Endothelial cell of umbilical vein (primary cell): ENCODE measurements around the gene ZFAND2B. TPM values are rescaled to one million over a fixed set of nuclear protein-coding genes. Genes with fewer than 3 reads are reported as not detected.

ENCODE experiments used
- BruUV-seq: library from RNA; stranded (reverse); fragments of 400-500 nt; replicated peaks from 2 replicates; lab custom pipeline; 2021; lab: Mats Ljungman, UMichigan
- CTCF ChIA-PET: fragments of 300-600, 350-600 bp; sonication (Branson Sonifier 250); formaldehyde crosslinking; loops from one replicate; lab custom pipeline; 2021; ENCODE audit warnings: antibody characterized with exemption, inconsistent platforms; lab: Charles Lee
- POLR2A ChIA-PET: fragments of 300-600, 350-600 bp; sonication (Branson Sonifier 250); formaldehyde crosslinking; loops from one replicate; lab custom pipeline; 2021; ENCODE audit warnings: antibody characterized with exemption, inconsistent platforms; lab: Charles Lee
- DNase-seq: peaks from one replicate; pipeline ENCODE4 v3.0.0-alpha.2; 2011; ENCODE audit warnings: low read depth, low spot score
- FAIRE-seq: peaks from 2 replicates; lab custom pipeline; 2011; peaks lifted over from hg19 to GRCh38; lab: Jason Lieb, UNC
- H2AFZ ChIP-seq: 2 replicates; pipeline ENCODE4 v1.6.0; 2012; ENCODE audit warnings: low read depth, low read length, control low read depth, inconsistent platforms
- H3K27ac ChIP-seq: 2 replicates; pipeline ENCODE4 v1.5.1; 2011; ENCODE audit warnings: low read depth, mild to moderate bottlenecking, control low read depth, low read length, moderate library complexity; ENCODE audit not compliant: insufficient read depth
- H3K27me3 ChIP-seq, 2 experiments: 2 replicates each; pipeline versions ENCODE4 v1.6.0 to v1.6.1; 2011; ENCODE audit warnings: low read length in 2 of 2, mixed read lengths in 1 of 2; ENCODE audit not compliant: control insufficient read depth in 2 of 2, insufficient read depth in 2 of 2
- H3K36me3 ChIP-seq, 2 experiments: 2 replicates in 1 of 2; 3 replicates in 1 of 2; pipeline ENCODE4 v1.5.1; 2011; ENCODE audit warnings: low read length in 2 of 2, mild to moderate bottlenecking in 1 of 2, moderate library complexity in 1 of 2; ENCODE audit not compliant: control insufficient read depth in 2 of 2, insufficient read depth in 2 of 2; ENCODE audit errors: extremely low read depth in 1 of 2
- H3K4me1 ChIP-seq: 3 replicates; pipeline ENCODE4 v1.5.1; 2011; ENCODE audit warnings: mild to moderate bottlenecking, low read length; ENCODE audit not compliant: control insufficient read depth, insufficient read depth; ENCODE audit errors: extremely low read depth
- H3K4me2 ChIP-seq: 2 replicates; pipeline ENCODE4 v1.6.1; 2011; ENCODE audit warnings: low read length, control low read depth, mixed read lengths; ENCODE audit not compliant: insufficient read depth
- H3K4me3 ChIP-seq, 3 experiments: fragments of 200-600 bp in 1 of 3; sonication (generic), shearing (Covaris generic) in 1 of 3; replicated peaks in 1 of 3; 2 replicates each; pipeline ENCODE4 v1.5.1; 2011 to 2016; ENCODE audit warnings: control low read depth in 3 of 3, low read length in 3 of 3, mild to moderate bottlenecking in 2 of 3, inconsistent platforms in 1 of 3, low read depth in 1 of 3, moderate library complexity in 1 of 3; ENCODE audit not compliant: insufficient read depth in 1 of 3
- H3K79me2 ChIP-seq: 2 replicates; pipeline ENCODE4 v1.6.0; 2012; ENCODE audit warnings: low read length, inconsistent platforms; ENCODE audit not compliant: control insufficient read depth, insufficient read depth
- H3K9ac ChIP-seq: replicated peaks from 2 replicates; pipeline ENCODE3; 2011; ENCODE audit warnings: low read length, control low read depth; ENCODE audit not compliant: insufficient read depth; ENCODE audit errors: extremely low read depth
- H3K9me1 ChIP-seq: replicated peaks from 3 replicates; pipeline ENCODE4 v1.6.0; 2011; ENCODE audit warnings: mild to moderate bottlenecking, low read length; ENCODE audit not compliant: control insufficient read depth, insufficient read depth; ENCODE audit errors: extremely low read depth
- H3K9me3 ChIP-seq: replicated peaks from 2 replicates; pipeline ENCODE4 v1.5.1; 2012; ENCODE audit warnings: low read length, inconsistent platforms; ENCODE audit not compliant: control insufficient read depth, insufficient read depth
- H4K20me1 ChIP-seq: replicated peaks from 2 replicates; pipeline ENCODE3; 2011; ENCODE audit warnings: mild to moderate bottlenecking, low read length; ENCODE audit not compliant: control insufficient read depth, insufficient read depth; ENCODE audit errors: extremely low read depth
- CTCF ChIP-seq, 2 donors: IDR thresholded peaks; 1 replicate in 1 of 2; 2 replicates in 1 of 2; pipeline ENCODE4 v1.5.1; 2011; ENCODE audit warnings: low read length in 2 of 2, mild to moderate bottlenecking in 2 of 2, moderate library complexity in 2 of 2, control low read depth in 1 of 2, inconsistent platforms in 1 of 2, low read depth in 1 of 2; ENCODE audit not compliant: insufficient read depth in 1 of 2; ENCODE audit errors: extremely low read depth in 1 of 2
- EZH2 ChIP-seq: IDR thresholded peaks from 2 replicates; pipeline ENCODE4 v1.6.1; 2012; ENCODE audit warnings: borderline replicate concordance, low read depth, mild to moderate bottlenecking, moderate library complexity, low read length, inconsistent platforms; ENCODE audit not compliant: severe bottlenecking
- FOS ChIP-seq: IDR thresholded peaks from 2 replicates; pipeline ENCODE4 v1.6.1; 2011; ENCODE audit warnings: mild to moderate bottlenecking, low read length, moderate library complexity, borderline replicate concordance; ENCODE audit not compliant: insufficient read depth
- GATA2 ChIP-seq: IDR thresholded peaks from 2 replicates; pipeline ENCODE4 v1.7.0; 2011; ENCODE audit warnings: low read depth, mild to moderate bottlenecking, moderate library complexity, mixed read lengths, low read length; ENCODE audit not compliant: insufficient read length, insufficient read depth
- JUN ChIP-seq: IDR thresholded peaks from 2 replicates; pipeline ENCODE4 v1.6.1; 2011; ENCODE audit warnings: borderline replicate concordance, low read depth; ENCODE audit not compliant: insufficient read length, insufficient read depth
- MAX ChIP-seq: IDR thresholded peaks from 2 replicates; pipeline ENCODE4 v1.6.1; 2011; ENCODE audit not compliant: insufficient read depth, insufficient read length
- MYC ChIP-seq: IDR thresholded peaks from one replicate; pipeline ENCODE4 v1.6.1; 2011; ENCODE audit warnings: mild to moderate bottlenecking, low read depth, low read length
- POLR2A ChIP-seq: IDR thresholded peaks from 2 replicates; pipeline ENCODE4 v1.6.1; 2012; ENCODE audit warnings: low read depth, mild to moderate bottlenecking, control low read depth, low read length
- POLR2AphosphoS5 ChIP-seq: IDR thresholded peaks from 2 replicates; pipeline ENCODE4 v1.6.1; 2012; ENCODE audit warnings: low read depth, mild to moderate bottlenecking, control low read depth, low read length, moderate library complexity; ENCODE audit not compliant: insufficient read depth
- dilution Hi-C: fragments of 300-500 bp; cut with MboI; formaldehyde crosslinking; loops from one replicate; pipeline ENCODE4 v1.15.0; 2019; ENCODE audit warnings: low sequenced_read_pairs; ENCODE audit not compliant: extremely low pct_ligation_motif_present
- intact Hi-C: fragments of 100-400 bp; cut with micrococcal nuclease; formaldehyde crosslinking; loops from one replicate; pipeline ENCODE4 v1.10.0; 2022
- polyA plus RNA-seq, 4 experiments: library from polyadenylated mRNA; depleted of rRNA in 3 of 4; stranded (reverse) in 3 of 4; unstranded in 1 of 4; fragments of >200 nt; gene quantifications; 2 replicates each; pipeline versions ENCODE4 v1.2.1 to v1.2.3, GENCODE V29; 2011 to 2012; ENCODE audit warnings: missing spikeins in 1 of 4
- total RNA-seq: library from RNA; stranded (reverse); gene quantifications from 2 replicates; pipeline ENCODE4 v1.2.3, GENCODE V29; 2021

Gene ZFAND2B
- total and polyA plus RNA-seq, 2 donors (not counting 3 experiments of a cell fraction or from before 2014, with no cell fraction given), result 23.3 to 52.0 TPM

- H4K20me1 ChIP-seq, result no peaks in the 10 kb centered on the region
- peaks cover 15 to 16% of the 10 kb centered on the region in 2 experiments for H3K27me3 ChIP-seq
- H3K79me2 ChIP-seq, result no peaks in the 10 kb centered on the region
- FAIRE-seq (no peak), DNase-seq (peak; percentile 18)
- intact Hi-C loops (loop anchor here (1.0 to 2.0 kb wide), 3 partner anchors 26 to 42 kb away; partner anchors contain the start of genes ABCB6 and DNAJB2), dilution Hi-C loops (no loop called here)
- no peaks in the 10 kb centered on the region for H3K36me3 ChIP-seq
- TSS peak; percentile 46 for BruUV-seq
- peak within 1 kb of the TSS; percentile 92 for H2AFZ ChIP-seq
- no peaks in the 10 kb centered on the region for H3K9me3 ChIP-seq
- peak within 1 kb of the TSS; percentile 78 for H3K4me2 ChIP-seq
- peak within 1 kb of the TSS; percentile 32 to 53 (median 34) for H3K4me3 ChIP-seq
- no peak within 1 kb of the TSS for H3K27ac ChIP-seq
- ChIA-PET CTCF (interaction anchor here (1.0 to 2.5 kb wide), 2 partner anchors 21 to 42 kb away, joined by 3 to 14 read pairs; no protein-coding TSS in a partner anchor), POLR2A (interaction anchor here (1.3 kb wide), 1 partner anchor 8 kb away, joined by 5 read pairs; the partner anchor contains the start of genes GLB1L and STK16)
- no peaks in the 10 kb centered on the region for H3K9me1 ChIP-seq
- peak within 1 kb of the TSS; percentile 21 for H3K9ac ChIP-seq
- TF ChIP-seq JUN (no peak), MAX (no peak), POLR2A (no peak), FOS (no peak), GATA2 (no peak), MYC (no peak), EZH2 (no peak), CTCF (IDR thresholded peaks at IDR 0.05; ENCODE audit: extremely low read depth in 1 of 2, insufficient read depth in 1 of 2, low read depth in 1 of 2, low read length in 2 of 2) (no peak), POLR2AphosphoS5 (no peak)
- H3K4me1 ChIP-seq, result peaks cover 39% of the 10 kb centered on the region
These were observed 46.5 kb downstream of the ZFAND2B start, which contains the start of gene TUBA4B for GRCh38 chr2:219252900-219253752. TUBA4B (plus strand) TSS chr2:219253243; CDS start chr2:219253408, 165 bp downstream.
